ENCODE measurements around the gene SPEF1.
A peak's percentile ranks its signal among the peaks of the same experiment; 100 is the strongest.
"Not testable (repeated sequence)": the region's sequence is repeated elsewhere in the genome, so short reads cannot be mapped to it uniquely, and the experiment has no call there.

Gene SPEF1

DNA sequence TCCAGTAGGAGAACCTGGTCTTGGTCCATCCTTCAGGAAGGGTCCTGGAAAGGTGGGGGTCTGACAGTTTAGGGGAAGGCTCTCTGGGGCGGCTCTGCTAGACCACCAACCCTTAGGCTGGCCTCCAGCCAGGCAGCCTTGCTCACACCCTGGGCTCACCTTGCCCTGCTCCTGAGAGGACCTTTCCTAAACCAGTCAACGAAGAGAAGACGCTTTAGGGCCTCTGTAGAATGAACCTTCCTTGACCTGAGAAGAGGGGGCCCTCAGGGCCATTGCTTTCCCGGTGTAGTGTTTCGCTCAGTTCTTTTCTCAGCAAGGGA, 15.9 kb upstream of the SPEF1 start:
- DNase-seq (ENCODE audit: low read depth), result no peak
- TF ChIP-seq, protein P1, sequence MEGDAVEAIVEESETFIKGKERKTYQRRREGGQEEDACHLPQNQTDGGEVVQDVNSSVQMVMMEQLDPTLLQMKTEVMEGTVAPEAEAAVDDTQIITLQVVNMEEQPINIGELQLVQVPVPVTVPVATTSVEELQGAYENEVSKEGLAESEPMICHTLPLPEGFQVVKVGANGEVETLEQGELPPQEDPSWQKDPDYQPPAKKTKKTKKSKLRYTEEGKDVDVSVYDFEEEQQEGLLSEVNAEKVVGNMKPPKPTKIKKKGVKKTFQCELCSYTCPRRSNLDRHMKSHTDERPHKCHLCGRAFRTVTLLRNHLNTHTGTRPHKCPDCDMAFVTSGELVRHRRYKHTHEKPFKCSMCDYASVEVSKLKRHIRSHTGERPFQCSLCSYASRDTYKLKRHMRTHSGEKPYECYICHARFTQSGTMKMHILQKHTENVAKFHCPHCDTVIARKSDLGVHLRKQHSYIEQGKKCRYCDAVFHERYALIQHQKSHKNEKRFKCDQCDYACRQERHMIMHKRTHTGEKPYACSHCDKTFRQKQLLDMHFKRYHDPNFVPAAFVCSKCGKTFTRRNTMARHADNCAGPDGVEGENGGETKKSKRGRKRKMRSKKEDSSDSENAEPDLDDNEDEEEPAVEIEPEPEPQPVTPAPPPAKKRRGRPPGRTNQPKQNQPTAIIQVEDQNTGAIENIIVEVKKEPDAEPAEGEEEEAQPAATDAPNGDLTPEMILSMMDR (conservative IDR thresholded peaks at IDR 0.05; ENCODE audit: control insufficient read depth, insufficient read depth, low read depth, low read length), result no peak
- peak overlapping the region; percentile 74 for H3K4me3 ChIP-seq (ENCODE audit: control insufficient read depth, low read depth, low read length)

DNA sequence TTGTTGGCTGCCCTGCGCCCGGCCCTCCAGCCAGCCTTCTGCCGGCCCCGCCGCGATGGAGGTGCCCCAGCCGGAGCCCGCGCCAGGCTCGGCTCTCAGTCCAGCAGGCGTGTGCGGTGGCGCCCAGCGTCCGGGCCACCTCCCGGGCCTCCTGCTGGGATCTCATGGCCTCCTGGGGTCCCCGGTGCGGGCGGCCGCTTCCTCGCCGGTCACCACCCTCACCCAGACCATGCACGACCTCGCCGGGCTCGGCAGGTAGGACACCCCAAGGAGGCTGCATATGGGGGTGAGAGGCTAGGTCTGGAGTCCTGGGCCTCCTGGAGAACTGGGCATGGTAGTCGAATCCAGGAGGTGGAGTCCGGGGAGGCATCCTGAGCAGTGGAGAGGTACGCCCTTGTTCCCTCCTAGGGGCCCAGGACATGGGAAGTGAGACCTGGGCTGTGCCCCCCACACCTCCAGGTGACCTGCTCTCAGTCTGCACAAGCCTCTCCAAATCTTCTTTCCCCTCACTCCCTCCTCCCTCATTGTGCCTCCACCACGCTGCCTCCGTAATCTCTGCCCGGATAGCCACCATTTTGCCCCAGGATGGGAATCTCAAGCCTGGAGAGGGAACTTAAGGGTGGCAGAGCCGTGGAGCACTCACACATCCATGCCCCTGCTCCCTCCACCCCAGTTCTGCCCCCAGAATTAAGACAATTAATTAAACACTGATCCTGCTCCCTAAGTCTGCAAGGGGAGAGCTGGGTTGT, 15.4 kb upstream of the SPEF1 start:
- DNase-seq (ENCODE audit: low read depth), result no peak
- TF ChIP-seq, protein P1 (conservative IDR thresholded peaks at IDR 0.05; ENCODE audit: control insufficient read depth, insufficient read depth, low read depth, low read length), result no peak
- peak overlapping the region; percentile 74 for H3K4me3 ChIP-seq (ENCODE audit: control insufficient read depth, low read depth, low read length)

DNA sequence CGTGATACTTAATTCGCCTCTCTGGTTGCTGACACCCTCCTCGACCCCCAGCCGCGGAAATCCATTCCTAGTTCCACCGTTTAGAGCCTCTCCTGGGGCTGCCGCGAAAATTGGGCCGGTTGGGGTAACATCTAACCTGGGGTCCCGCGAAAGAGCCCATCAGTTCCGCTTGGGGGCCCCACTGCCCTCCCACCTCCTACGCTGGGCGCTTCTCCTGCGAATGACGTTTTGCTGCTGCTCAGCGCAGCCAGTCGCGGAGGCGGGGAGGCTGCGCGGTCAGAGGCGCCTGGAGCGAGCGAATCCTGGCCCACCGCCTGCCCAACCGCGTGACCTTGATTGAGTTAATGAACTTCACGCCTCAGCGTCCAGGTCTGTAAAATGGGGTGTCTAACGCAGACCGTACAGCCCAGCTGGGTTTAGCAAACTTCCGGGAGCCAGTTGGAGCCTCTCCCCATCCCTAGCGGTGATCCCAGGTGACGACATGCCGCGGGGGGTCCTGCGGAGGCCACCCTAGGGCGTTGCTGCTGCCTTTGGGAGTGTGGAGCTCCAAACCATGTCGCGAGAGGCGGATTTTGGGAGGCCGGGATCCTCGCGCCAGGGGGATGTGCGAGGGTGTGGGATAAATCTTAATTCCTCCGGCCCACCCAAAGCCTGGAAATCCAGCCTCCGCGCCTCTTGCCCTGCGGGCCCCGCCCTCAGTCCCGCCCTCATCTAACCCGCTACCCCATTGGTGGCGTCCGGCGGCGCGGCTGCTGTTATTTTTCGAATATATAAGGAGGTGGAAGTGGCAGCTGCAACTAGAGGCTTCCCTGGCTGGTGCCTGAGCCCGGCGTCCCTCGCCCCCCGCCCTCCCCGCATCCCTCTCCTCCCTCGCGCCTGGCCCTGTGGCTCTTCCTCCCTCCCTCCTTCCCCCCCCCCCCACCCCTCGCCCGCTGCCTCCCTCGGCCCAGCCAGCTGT, 14.5 kb upstream of the SPEF1 start, which contains the start of gene CDC25B:
Gene CDC25B, plus strand, starts transcription at position 800 of the 958 bp plus-strand sequence. CDS start 222 bp downstream, outside the sequence.
- H3K4me3 ChIP-seq (ENCODE audit: control insufficient read depth, low read depth, low read length), result peak within 1 kb of the TSS; percentile 74
- peak; percentile 91 for DNase-seq (ENCODE audit: low read depth)
- TF ChIP-seq, protein P1 (conservative IDR thresholded peaks at IDR 0.05; ENCODE audit: control insufficient read depth, insufficient read depth, low read depth, low read length), result peak; percentile 20

DNA sequence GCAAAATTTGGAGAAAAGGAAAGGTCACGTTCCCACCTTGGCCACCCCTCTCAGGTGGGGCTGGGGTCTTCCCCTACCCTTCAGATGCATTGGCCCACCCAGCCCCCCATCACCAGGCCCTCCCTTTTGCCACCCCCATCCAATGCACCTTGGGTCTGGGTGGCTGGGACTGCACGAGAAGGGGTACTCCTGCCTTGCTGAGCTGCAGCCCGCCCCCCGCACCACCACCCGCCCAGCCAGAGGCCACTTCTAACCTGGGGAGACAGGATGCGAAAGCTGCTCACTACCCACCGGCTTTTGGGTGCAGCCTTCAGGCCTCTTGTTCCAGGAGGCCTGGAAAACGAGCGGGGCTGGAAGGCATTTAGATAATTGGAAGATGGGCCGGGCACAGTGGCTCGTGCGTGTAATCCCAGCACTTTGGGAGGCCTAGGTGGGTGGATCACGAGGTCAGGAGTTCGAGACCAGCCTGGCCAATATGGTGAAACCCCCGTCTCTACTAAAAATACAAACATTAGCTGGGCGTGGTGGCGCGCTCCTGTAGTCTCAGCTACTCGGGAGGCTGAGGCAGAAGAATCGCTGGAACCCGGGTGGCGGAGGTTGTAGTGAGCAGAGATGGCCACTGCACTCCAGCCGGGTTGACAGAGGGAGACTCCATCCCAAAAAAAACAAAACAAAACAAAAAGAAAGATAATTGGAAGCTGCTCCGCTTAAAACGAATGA, 13.6 kb upstream of the SPEF1 start:
- TF ChIP-seq, protein P1 (conservative IDR thresholded peaks at IDR 0.05; ENCODE audit: control insufficient read depth, insufficient read depth, low read depth, low read length), result no peak
- peak overlapping the region; percentile 74 for H3K4me3 ChIP-seq (ENCODE audit: control insufficient read depth, low read depth, low read length)
- DNase-seq (ENCODE audit: low read depth), result no peak

DNA sequence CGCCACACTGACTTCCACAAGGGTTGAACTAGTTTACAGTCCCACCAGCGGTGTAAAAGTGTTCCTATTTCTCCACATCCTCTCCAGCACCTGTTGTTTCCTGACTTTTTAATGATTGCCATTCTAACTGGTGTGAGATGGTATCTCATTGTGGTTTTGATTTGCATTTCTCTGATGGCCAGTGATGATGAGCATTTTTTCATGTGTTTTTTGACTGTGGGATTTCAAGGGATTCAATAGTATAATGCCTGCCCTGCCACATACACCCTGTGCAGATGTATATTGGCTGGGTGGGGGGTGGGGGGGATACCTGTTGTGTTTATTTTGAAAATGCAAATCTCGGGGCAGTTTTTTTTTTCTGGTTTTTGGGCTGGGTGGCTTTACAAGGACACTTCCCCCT, 12.9 kb upstream of the SPEF1 start:
- not testable (repeated sequence) for H3K4me3 ChIP-seq (ENCODE audit: control insufficient read depth, low read depth, low read length); DNase-seq (ENCODE audit: low read depth)

DNA sequence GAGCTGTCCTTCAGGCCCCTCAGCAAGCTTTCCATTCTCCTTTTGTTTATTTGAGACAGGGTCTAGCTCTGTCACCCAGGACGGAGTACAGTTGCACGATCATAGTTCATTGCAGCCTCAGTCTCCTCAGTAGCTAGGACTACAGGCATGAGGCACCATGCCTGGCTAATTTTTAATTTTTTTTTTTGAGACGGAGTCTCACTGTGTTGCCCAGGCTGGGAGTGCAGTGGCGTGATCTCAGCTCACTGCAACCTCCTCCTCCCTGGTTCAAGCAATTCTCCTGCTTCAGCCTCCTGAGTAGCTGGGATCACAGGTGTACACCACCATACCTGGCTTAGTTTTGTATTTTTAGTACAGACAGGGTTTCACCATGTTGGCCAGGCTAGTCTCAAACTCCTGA, 8.0 kb upstream of the SPEF1 start:
- not testable (repeated sequence) for H3K4me3 ChIP-seq (ENCODE audit: control insufficient read depth, low read depth, low read length); DNase-seq (ENCODE audit: low read depth)

DNA sequence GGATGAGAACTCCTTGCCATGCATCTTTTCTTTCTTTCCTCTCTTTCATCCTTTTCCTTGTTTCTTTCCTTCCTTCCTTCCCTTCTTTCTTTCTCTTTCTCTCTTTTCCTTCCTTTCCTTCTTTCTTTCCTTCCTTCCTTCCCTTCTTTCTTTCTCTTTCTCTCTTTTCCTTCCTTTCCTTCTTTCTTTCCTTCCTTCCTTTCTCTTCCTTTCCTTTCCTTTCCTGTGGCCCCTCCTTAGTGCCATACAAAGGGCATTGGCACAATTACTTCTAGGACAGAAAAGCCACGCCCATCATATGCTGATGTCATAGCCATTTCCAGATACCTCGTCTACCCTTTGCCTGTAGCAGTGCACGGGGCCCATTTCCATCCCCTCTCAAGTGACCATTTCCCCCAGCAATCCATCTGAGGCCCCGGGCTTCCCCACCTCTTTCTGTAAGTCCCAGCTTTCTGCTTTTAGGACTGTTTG, 7.5 kb upstream of the SPEF1 start:
- DNase-seq (ENCODE audit: low read depth), result no peak
- H3K4me3 ChIP-seq (ENCODE audit: control insufficient read depth, low read depth, low read length), result no peak overlapping the region
- TF ChIP-seq, protein P1 (conservative IDR thresholded peaks at IDR 0.05; ENCODE audit: control insufficient read depth, insufficient read depth, low read depth, low read length), result no peak
